Lower lobe of right lung (tissue), 2 donors: ENCODE results near the gene RNU6-8. TPM values are rescaled to one million over a fixed set of nuclear protein-coding genes. Genes with fewer than 3 reads are reported as not detected.
A peak's percentile ranks its signal among the peaks of the same experiment; 100 is the strongest.

Experiments used
- ATAC-seq, 2 donors: fragments of 200-7000 bp; cut with Tn5 transposase; one replicate each; pipeline ENCODE4 v1.9.1; 2020 to 2022; ENCODE audit warnings: mild to moderate bottlenecking in 2 of 2, moderate library complexity in 2 of 2
- DNase-seq: peaks from one replicate; pipeline ENCODE4 v3.0.0-alpha.2; 2020
- H3K27ac ChIP-seq: fragments of 200-600 bp; one replicate; pipeline ENCODE4 v1.8.0; 2022
- H3K27me3 ChIP-seq: fragments of 200-600 bp; one replicate; pipeline ENCODE4 v1.8.0; 2022; ENCODE audit warnings: low read depth
- H3K36me3 ChIP-seq: fragments of 200-600 bp; one replicate; pipeline ENCODE4 v1.8.0; 2022; ENCODE audit warnings: mild to moderate bottlenecking
- H3K4me1 ChIP-seq: fragments of 200-600 bp; one replicate; pipeline ENCODE4 v1.8.0; 2022
- H3K4me3 ChIP-seq: fragments of 200-600 bp; one replicate; pipeline ENCODE4 v1.8.0; 2022; ENCODE audit warnings: mild to moderate bottlenecking
- H3K9me3 ChIP-seq: fragments of 200-600 bp; one replicate; pipeline ENCODE4 v1.8.0; 2022
- intact Hi-C: fragments of 100-400 bp; cut with DNase I; formaldehyde crosslinking; loops from one replicate; pipeline ENCODE4 v1.11.0; 2022
- total RNA-seq: library from RNA; stranded (reverse); fragmentation: NEBNext Ultra II Directional; extraction: Animal tissue kit (Norgen Biotek cat#: 25700); gene quantifications from one replicate; pipeline ENCODE4 v1.2.1, GENCODE V29; 2021
- TF ChIP-seq, protein P1 (sequence below): fragments of 200-600 bp; IDR thresholded peaks from one replicate; pipeline ENCODE4 v1.8.0; 2022; ENCODE audit warnings: antibody characterized with exemption, mild to moderate bottlenecking
- donor health status: DM: no; HTN: yes; CAD: no; lungs with severe emphysema.

The RNU6-8 gene
- total RNA-seq, 1 donor from 2014 or later, result not detected

DNA sequence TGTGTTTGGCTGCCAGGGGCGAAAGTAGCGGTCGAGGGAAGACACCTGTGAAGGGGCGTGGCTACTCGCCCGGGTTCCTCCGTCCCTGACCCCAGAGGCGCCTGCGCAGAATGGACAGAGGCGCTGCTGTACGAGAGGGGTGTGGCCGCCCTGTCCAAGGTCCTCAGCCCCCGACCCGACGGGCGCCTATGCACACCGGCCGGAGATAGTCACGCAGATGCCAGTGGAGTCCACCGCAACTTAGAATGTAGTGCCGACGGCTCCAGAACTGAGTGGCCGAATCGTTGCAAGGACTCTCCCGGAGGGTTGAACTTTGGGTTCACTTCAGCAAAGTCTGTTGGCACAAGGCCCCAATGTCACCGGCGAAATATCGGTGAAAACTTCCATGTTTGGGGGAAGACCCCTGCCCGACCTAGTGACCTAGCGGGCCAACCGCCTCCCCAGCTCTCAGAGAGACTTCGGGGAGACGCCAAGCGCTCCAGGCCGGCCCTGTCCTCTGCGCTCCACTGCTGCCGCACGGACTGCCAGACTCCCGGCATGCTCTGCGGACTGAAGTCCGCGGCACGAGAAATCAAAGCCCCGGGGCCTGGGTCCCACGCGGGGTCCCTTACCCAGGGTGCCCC, 1.8 kb downstream of the RNU6-8 start:
- ATAC-seq, result peak; percentile 89 to 90
- peak; percentile 91 for DNase-seq

DNA sequence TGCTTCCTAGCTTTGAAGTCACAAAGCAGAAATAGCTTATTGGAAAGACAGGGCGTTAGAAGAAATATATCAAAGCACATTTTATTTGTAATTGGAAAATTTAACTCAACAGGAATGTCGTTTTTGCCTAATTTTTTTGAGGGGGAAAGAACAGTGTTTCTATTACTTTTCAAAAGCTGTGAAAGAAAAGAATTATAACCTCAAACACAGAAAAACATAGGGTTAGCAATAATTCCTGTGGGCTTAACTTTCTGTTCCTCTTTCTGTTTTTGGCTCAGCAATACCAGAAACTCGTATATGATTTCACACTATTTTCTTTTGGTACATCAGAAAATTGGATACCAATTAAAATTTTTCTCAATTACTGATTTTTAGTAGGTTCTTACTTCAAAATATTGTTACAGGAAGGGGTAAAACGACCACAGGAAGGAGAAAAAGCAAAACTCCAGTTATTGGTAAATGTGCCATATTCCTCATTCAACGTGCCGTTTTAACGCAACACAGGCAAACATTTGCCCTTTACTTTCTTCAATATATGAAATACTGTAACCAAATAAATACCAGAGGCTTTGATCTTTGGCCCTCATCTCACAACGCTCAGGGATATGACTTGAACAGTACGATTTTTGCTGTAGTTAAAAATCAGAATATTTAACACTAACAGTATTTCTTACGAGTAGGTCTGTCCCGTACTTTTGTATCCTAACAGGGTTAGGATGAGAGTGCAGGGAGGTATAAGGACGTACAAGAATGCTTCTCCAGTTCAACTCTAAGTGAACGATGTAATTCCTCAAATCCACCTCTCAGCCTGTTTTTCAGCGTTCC, 2.5 kb downstream of the RNU6-8 start:
- Histone ChIP-seq H3K9me3 (no peaks in the 10 kb centered on the region), H3K4me3 (peak overlapping the region; percentile 77), H3K27ac (peak overlapping the region; percentile 95), H3K36me3 (no peaks in the 10 kb centered on the region), H3K27me3 (no peaks in the 10 kb centered on the region), H3K4me1 (peaks cover 19% of the 10 kb centered on the region)
- no peak for DNase-seq
- intact Hi-C loops, result no loop called here
- TF ChIP-seq, protein P1, sequence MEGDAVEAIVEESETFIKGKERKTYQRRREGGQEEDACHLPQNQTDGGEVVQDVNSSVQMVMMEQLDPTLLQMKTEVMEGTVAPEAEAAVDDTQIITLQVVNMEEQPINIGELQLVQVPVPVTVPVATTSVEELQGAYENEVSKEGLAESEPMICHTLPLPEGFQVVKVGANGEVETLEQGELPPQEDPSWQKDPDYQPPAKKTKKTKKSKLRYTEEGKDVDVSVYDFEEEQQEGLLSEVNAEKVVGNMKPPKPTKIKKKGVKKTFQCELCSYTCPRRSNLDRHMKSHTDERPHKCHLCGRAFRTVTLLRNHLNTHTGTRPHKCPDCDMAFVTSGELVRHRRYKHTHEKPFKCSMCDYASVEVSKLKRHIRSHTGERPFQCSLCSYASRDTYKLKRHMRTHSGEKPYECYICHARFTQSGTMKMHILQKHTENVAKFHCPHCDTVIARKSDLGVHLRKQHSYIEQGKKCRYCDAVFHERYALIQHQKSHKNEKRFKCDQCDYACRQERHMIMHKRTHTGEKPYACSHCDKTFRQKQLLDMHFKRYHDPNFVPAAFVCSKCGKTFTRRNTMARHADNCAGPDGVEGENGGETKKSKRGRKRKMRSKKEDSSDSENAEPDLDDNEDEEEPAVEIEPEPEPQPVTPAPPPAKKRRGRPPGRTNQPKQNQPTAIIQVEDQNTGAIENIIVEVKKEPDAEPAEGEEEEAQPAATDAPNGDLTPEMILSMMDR, result no peak
- ATAC-seq, result no peak

More for the DNA sequence above, 1.8 kb downstream of the RNU6-8 start:
- peak overlapping the region; percentile 77 for H3K4me3 ChIP-seq
- TF ChIP-seq, protein P1, result no peak
- H3K4me1 ChIP-seq, result peaks cover 19% of the 10 kb centered on the region
- no peaks in the 10 kb centered on the region for H3K9me3 ChIP-seq
- no peaks in the 10 kb centered on the region for H3K27me3 ChIP-seq
- H3K27ac ChIP-seq, result peak overlapping the region; percentile 95
- H3K36me3 ChIP-seq, result no peaks in the 10 kb centered on the region
- intact Hi-C loops, result no loop called here

DNA sequence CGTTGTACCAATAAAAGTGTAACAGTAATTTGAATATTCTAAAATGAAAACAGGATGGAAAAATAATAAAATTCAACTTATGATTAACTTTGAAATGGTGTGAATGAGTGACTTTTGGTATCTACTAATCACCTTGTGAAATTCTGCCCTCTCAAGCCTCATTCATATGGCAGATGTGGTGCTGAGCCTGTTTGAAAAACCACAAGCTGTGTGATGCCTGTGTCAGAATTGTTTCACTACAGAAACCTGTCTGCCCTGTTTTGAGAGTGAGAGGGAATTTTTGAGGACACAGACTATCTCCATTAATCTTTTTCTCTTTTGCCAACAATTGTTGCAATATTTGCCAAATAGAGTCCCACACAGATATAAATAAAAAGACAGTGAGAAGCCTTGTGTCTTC, 5.2 kb downstream of the RNU6-8 start:
- Histone ChIP-seq H3K4me1 (peaks cover 11% of the 10 kb centered on the region), H3K27me3 (no peaks in the 10 kb centered on the region), H3K36me3 (no peaks in the 10 kb centered on the region), H3K9me3 (no peaks in the 10 kb centered on the region), H3K4me3 (no peak overlapping the region), H3K27ac (no peak overlapping the region)
- intact Hi-C loops, result no loop called here
- DNase-seq (no peak), ATAC-seq (no peak)
- TF ChIP-seq, protein P1, result no peak

DNA sequence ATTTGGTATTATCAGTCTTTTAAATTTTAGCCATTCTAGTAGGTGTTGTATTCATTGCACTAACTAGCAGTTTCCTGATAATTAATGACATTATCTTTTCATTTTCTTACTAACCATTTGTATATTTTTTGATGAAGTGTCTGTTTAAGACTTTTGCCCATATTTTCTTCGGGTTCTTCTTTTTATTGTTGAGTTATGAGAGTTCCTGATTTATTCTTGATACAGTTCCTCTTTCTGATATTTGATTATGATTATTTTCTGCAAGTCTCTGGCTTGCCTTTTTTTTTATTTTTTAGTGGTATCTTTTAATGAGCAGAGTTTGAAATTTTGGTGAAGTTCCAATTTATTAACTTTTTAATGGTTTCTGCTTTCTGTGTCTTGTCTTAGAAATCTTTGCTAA, 7.4 kb downstream of the RNU6-8 start:
- no peaks in the 10 kb centered on the region for H3K27me3 ChIP-seq
- no peaks in the 10 kb centered on the region for H3K4me1 ChIP-seq
- ATAC-seq (no peak), DNase-seq (no peak)
- H3K36me3 ChIP-seq, result no peaks in the 10 kb centered on the region
- no peak overlapping the region for H3K4me3 ChIP-seq
- TF ChIP-seq, protein P1, result no peak
- H3K27ac ChIP-seq, result no peak overlapping the region
- H3K9me3 ChIP-seq, result no peaks in the 10 kb centered on the region
- intact Hi-C loops, result no loop called here

DNA sequence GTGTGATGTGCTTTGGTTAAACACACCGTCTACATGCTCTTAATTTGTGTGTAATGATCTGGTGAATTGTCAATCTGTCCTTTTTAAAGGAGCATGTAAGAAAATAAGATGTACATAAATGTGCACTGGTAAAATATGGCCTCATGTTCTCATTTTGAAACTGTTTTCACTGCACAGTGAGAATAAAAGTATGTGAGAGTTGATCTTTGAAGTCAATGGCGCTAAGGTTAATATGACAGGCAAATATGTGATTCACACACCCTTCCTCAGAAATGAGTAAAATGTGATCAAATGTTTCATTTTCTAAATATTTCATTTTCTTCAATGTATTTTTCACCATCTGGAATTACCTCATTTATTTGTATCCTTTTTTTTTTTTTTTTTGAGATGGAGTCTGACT, 9.5 kb downstream of the RNU6-8 start:
- Histone ChIP-seq H3K27ac (no peak overlapping the region), H3K36me3 (no peaks in the 10 kb centered on the region), H3K4me1 (no peaks in the 10 kb centered on the region), H3K27me3 (no peaks in the 10 kb centered on the region), H3K9me3 (no peaks in the 10 kb centered on the region), H3K4me3 (no peak overlapping the region)
- intact Hi-C loops, result no loop called here
- TF ChIP-seq, protein P1, result no peak
- DNase-seq (no peak), ATAC-seq (no peak)
